Kidney epithelial cell (primary cell): ENCODE measurements around the gene MAP3K4. TPM values are rescaled to one million over a fixed set of nuclear protein-coding genes. Genes with fewer than 3 reads are reported as not detected.

ENCODE experiments used
- DNase-seq: peaks from one replicate; pipeline ENCODE4 v3.0.0-alpha.2; 2010; ENCODE audit warnings: low read depth
- H3K27me3 ChIP-seq: 2 replicates; pipeline ENCODE4 v1.6.0; 2011; ENCODE audit warnings: low read length; ENCODE audit not compliant: control insufficient read depth, insufficient read depth
- H3K36me3 ChIP-seq: 2 replicates; pipeline ENCODE4 v1.5.1; 2011; ENCODE audit warnings: low read length; ENCODE audit not compliant: control insufficient read depth, insufficient read depth
- H3K4me3 ChIP-seq: 2 replicates; pipeline ENCODE4 v1.5.1; 2011; ENCODE audit warnings: low read depth, mild to moderate bottlenecking, control low read depth, low read length
- CTCF ChIP-seq: IDR thresholded peaks from 2 replicates; pipeline ENCODE4 v1.5.1; 2011; ENCODE audit warnings: mild to moderate bottlenecking, moderate library complexity, low read length, control low read depth, inconsistent platforms; ENCODE audit not compliant: insufficient read depth, poor library complexity, severe bottlenecking
- total RNA-seq: library from RNA; depleted of rRNA; stranded (reverse); fragments of >200 nt; gene quantifications from 2 replicates; pipeline ENCODE4 v1.2.3, GENCODE V29; 2015

The MAP3K4 gene
- total RNA-seq, 1 donor from 2014 or later: 22.5 TPM

DNA sequence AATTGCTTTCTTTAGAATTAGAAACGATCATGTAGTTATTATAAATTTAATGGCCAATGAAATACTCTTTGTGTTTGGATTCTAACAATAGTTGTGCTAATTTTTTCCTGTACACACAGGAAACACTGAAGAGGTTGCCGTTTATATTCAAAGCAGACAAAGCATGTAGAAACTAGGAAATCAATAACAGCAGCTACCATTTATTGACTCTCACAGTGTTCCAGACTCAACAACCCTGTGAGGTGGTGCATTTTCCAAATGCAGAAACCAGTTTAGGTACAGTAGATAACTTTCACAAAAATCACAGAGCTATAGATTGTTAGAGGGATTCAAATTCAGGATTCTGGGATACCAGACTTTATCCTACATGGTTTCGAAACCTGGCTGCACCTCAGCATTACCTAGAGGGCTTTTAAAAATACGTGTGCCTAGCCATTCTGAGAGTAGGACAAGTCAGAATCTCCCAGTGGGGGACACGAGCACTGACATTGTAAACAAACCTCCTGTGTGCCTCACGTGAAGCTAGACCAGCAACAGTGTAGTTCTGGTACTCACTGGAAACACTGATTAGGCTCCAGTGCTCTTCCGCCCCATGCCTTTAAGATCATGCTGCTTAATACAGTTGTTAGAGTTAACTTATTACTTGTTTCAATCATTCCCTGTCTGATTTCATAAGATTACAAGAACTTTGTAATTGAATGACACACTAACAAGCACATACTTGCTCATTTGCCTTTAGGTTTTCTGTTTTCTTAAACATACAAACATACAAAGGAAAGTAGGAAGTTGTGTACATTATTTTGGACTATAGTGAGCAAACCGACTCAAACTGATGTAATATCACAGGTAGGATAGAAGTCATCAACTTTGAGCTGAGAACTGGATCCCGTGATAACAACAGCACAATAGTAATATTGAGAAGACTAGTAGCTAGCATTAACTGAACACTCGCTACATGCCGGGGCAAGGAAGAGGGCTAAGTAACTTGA is 65.8 kb downstream of the MAP3K4 start:
- H3K27me3 ChIP-seq: no peaks in the 10 kb centered on the region
- DNase-seq: no peak
- H3K4me3 ChIP-seq: no peak overlapping the region
- no peaks in the 10 kb centered on the region for H3K36me3 ChIP-seq
- no peak for TF ChIP-seq CTCF

GRCh38 chr6:161058741-161059140 is 67.2 kb downstream of the MAP3K4 start:
- Histone ChIP-seq H3K4me3 (no peak overlapping the region), H3K27me3 (no peaks in the 10 kb centered on the region), H3K36me3 (no peaks in the 10 kb centered on the region)
- no peak for DNase-seq
- no peak for TF ChIP-seq CTCF

DNA sequence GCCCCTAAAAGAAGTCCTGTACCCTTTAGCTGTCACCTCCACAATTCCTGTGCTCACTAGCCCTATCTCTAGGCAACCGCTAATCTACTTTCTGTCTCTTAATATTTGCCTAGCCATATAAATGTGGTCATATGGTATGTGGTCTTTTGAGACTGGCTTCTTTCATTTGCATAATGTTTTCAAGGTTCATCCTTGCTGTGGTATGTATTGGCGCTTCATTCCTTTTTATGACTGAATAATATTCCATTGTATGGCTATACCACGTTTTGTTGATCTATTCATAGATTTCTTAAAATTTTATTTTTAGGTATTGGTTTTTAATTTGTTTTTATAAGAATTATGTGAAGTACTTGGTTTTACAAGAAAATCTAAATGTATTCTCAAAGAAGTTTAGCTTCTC is 70.0 kb downstream of the MAP3K4 start:
- Histone ChIP-seq H3K27me3 (no peaks in the 10 kb centered on the region), H3K36me3 (no peaks in the 10 kb centered on the region), H3K4me3 (no peak overlapping the region)
- DNase-seq: no peak
- TF ChIP-seq CTCF: no peak

GRCh38 chr6:161064915-161065314 is 73.3 kb downstream of the MAP3K4 start:
- no peak for DNase-seq
- TF ChIP-seq CTCF: no peak

GRCh38 chr6:161066511-161066910 is 74.9 kb downstream of the MAP3K4 start:
- no peak for TF ChIP-seq CTCF
- H3K4me3 ChIP-seq: no peak overlapping the region
- H3K27me3 ChIP-seq: no peaks in the 10 kb centered on the region
- DNase-seq: no peak
- H3K36me3 ChIP-seq: no peaks in the 10 kb centered on the region

More at GRCh38 chr6:161064915-161065314, 73.3 kb downstream of the MAP3K4 start:
- no peaks in the 10 kb centered on the region for H3K36me3 ChIP-seq
- no peak overlapping the region for H3K4me3 ChIP-seq
- H3K27me3 ChIP-seq: no peaks in the 10 kb centered on the region
